ENCODE data around the gene BSND. TPM values are rescaled to one million over a fixed set of nuclear protein-coding genes. Genes with fewer than 3 reads are reported as not detected.
A peak's percentile ranks its signal among the peaks of the same experiment; 100 is the strongest.
"Not testable (repeated sequence)": the region's sequence is repeated elsewhere in the genome, so short reads cannot be mapped to it uniquely, and the experiment has no call there.

BSND gene
- total and polyA plus RNA-seq, 4 experiments from 2014 or later, result not detected

- peaks cover 9 to 10% of the 10 kb centered on the region in 2 donors for H3K27me3 Mint-ChIP-seq
Measured at GRCh38 chr1:55021942-55022546, 23.3 kb downstream of the BSND start.

GRCh38 chr1:55024163-55024562, 25.4 kb downstream of the BSND start:
- H3K9me3 ChIP-seq (ENCODE audit: control insufficient read depth in 1 of 2, low read length in 2 of 2); H3K4me3 Mint-ChIP-seq; H3K36me3 Mint-ChIP-seq; DNase-seq; H3K27me3 Mint-ChIP-seq; H3K27me3 ChIP-seq (ENCODE audit: insufficient read depth, low read length); H3K27ac Mint-ChIP-seq; H3K4me1 Mint-ChIP-seq; H3K27ac ChIP-seq (ENCODE audit: low read depth, low read length); H3K4me1 ChIP-seq (ENCODE audit: insufficient read depth, low read length); POLR2A ChIA-PET (ENCODE audit: partially characterized antibody); CTCF ChIA-PET (ENCODE audit: partially characterized antibody); H3K4me3 ChIP-seq (ENCODE audit: low read length in 2 of 2); H3K9me3 Mint-ChIP-seq; H3K36me3 ChIP-seq (ENCODE audit: insufficient read depth, low read length); intact Hi-C loops (cut with micrococcal nuclease): not testable (repeated sequence)

More at GRCh38 chr1:55021942-55022546, 23.3 kb downstream of the BSND start:
- H3K27me3 ChIP-seq (ENCODE audit: insufficient read depth, low read length), result no peaks in the 10 kb centered on the region
- no peak overlapping the region for H3K4me3 ChIP-seq (ENCODE audit: low read length in 2 of 2)
- no peak overlapping the region for H3K27ac ChIP-seq (ENCODE audit: low read depth, low read length)
- H3K36me3 Mint-ChIP-seq, result no peaks in the 10 kb centered on the region
- ChIA-PET CTCF (ENCODE audit: partially characterized antibody) (interaction anchor here (0.8 to 2.7 kb wide), 7 partner anchors 9 to 77 kb away, joined by 3 to 34 read pairs (median 6); no protein-coding TSS in a partner anchor), POLR2A (ENCODE audit: partially characterized antibody) (no interaction called here)
- no peak overlapping the region for H3K4me3 Mint-ChIP-seq
- H3K4me1 Mint-ChIP-seq, result peaks cover 0 to 3% (median 1%) of the 10 kb centered on the region in 4 donors
- no peaks in the 10 kb centered on the region for H3K36me3 ChIP-seq (ENCODE audit: insufficient read depth, low read length)
- H3K9me3 Mint-ChIP-seq, result no peaks in the 10 kb centered on the region
- intact Hi-C loops (cut with micrococcal nuclease), result loop anchor here (2.0 kb wide), 1 partner anchor 71 kb away; no protein-coding TSS in a partner anchor
- no peak overlapping the region for H3K27ac Mint-ChIP-seq
- peak; percentile 28 to 53 (median 41) for DNase-seq
- no peaks in the 10 kb centered on the region for H3K4me1 ChIP-seq (ENCODE audit: insufficient read depth, low read length)
- no peaks in the 10 kb centered on the region for H3K9me3 ChIP-seq (ENCODE audit: control insufficient read depth in 1 of 2, low read length in 2 of 2)

- CTCF ChIA-PET (ENCODE audit: partially characterized antibody); H3K4me3 ChIP-seq (ENCODE audit: low read length in 2 of 2); H3K36me3 Mint-ChIP-seq; intact Hi-C loops (cut with micrococcal nuclease); H3K9me3 Mint-ChIP-seq; H3K4me1 Mint-ChIP-seq; H3K9me3 ChIP-seq (ENCODE audit: control insufficient read depth in 1 of 2, low read length in 2 of 2); H3K36me3 ChIP-seq (ENCODE audit: insufficient read depth, low read length); H3K27ac Mint-ChIP-seq; H3K27me3 ChIP-seq (ENCODE audit: insufficient read depth, low read length); H3K4me3 Mint-ChIP-seq; DNase-seq; H3K4me1 ChIP-seq (ENCODE audit: insufficient read depth, low read length); H3K27me3 Mint-ChIP-seq; POLR2A ChIA-PET (ENCODE audit: partially characterized antibody); H3K27ac ChIP-seq (ENCODE audit: low read depth, low read length): not testable (repeated sequence)
Measured at GRCh38 chr1:55026682-55027081, 27.9 kb downstream of the BSND start.

GRCh38 chr1:55031098-55031497, 32.4 kb downstream of the BSND start:
- H3K4me3 Mint-ChIP-seq; POLR2A ChIA-PET (ENCODE audit: partially characterized antibody); H3K36me3 Mint-ChIP-seq; H3K9me3 Mint-ChIP-seq; CTCF ChIA-PET (ENCODE audit: partially characterized antibody); H3K4me3 ChIP-seq (ENCODE audit: low read length in 2 of 2); H3K36me3 ChIP-seq (ENCODE audit: insufficient read depth, low read length); H3K9me3 ChIP-seq (ENCODE audit: control insufficient read depth in 1 of 2, low read length in 2 of 2); H3K4me1 Mint-ChIP-seq; H3K4me1 ChIP-seq (ENCODE audit: insufficient read depth, low read length); DNase-seq; H3K27me3 ChIP-seq (ENCODE audit: insufficient read depth, low read length); H3K27ac ChIP-seq (ENCODE audit: low read depth, low read length); H3K27ac Mint-ChIP-seq; intact Hi-C loops (cut with micrococcal nuclease): not testable (repeated sequence)
- peaks cover 14 to 25% of the 10 kb centered on the region in 2 donors for H3K27me3 Mint-ChIP-seq

GRCh38 chr1:55033265-55033614, 34.5 kb downstream of the BSND start:
- H3K36me3 ChIP-seq (ENCODE audit: insufficient read depth, low read length), result no peaks in the 10 kb centered on the region
- intact Hi-C loops (cut with micrococcal nuclease), result no loop called here
- ChIA-PET POLR2A (ENCODE audit: partially characterized antibody) (no interaction called here), CTCF (ENCODE audit: partially characterized antibody) (interaction anchor here (0.8 kb wide), 1 partner anchor 11 kb away, joined by 3 read pairs; no protein-coding TSS in a partner anchor)
- H3K9me3 ChIP-seq (ENCODE audit: control insufficient read depth in 1 of 2, low read length in 2 of 2), result no peaks in the 10 kb centered on the region
- no peak overlapping the region for H3K27ac ChIP-seq (ENCODE audit: low read depth, low read length)
- peaks cover 28 to 33% of the 10 kb centered on the region in 2 donors for H3K27me3 Mint-ChIP-seq
- DNase-seq, result no peak
- H3K4me3 ChIP-seq (ENCODE audit: low read length in 2 of 2), result no peak overlapping the region
- no peaks in the 10 kb centered on the region for H3K27me3 ChIP-seq (ENCODE audit: insufficient read depth, low read length)
- no peaks in the 10 kb centered on the region for H3K4me1 Mint-ChIP-seq
- H3K4me3 Mint-ChIP-seq, result no peak overlapping the region
- no peak overlapping the region for H3K27ac Mint-ChIP-seq
- H3K9me3 Mint-ChIP-seq, result no peaks in the 10 kb centered on the region
- no peaks in the 10 kb centered on the region for H3K36me3 Mint-ChIP-seq
- H3K4me1 ChIP-seq (ENCODE audit: insufficient read depth, low read length), result no peaks in the 10 kb centered on the region

GRCh38 chr1:55034476-55035133, 35.9 kb downstream of the BSND start:
- H3K27me3 Mint-ChIP-seq, result peaks cover 35 to 41% of the 10 kb centered on the region in 2 donors
- ChIA-PET POLR2A (ENCODE audit: partially characterized antibody) (no interaction called here), CTCF (ENCODE audit: partially characterized antibody) (no interaction called here)
- no peaks in the 10 kb centered on the region for H3K9me3 Mint-ChIP-seq
- Histone ChIP-seq H3K27me3 (ENCODE audit: insufficient read depth, low read length) (no peaks in the 10 kb centered on the region), H3K27ac (ENCODE audit: low read depth, low read length) (no peak overlapping the region), H3K4me3 (ENCODE audit: low read length in 2 of 2) (no peak overlapping the region), H3K36me3 (ENCODE audit: insufficient read depth, low read length) (no peaks in the 10 kb centered on the region), H3K9me3 (ENCODE audit: control insufficient read depth in 1 of 2, low read length in 2 of 2) (no peaks in the 10 kb centered on the region), H3K4me1 (ENCODE audit: insufficient read depth, low read length) (no peaks in the 10 kb centered on the region)
- peaks cover 0 to 7% (median 0%) of the 10 kb centered on the region in 4 donors for H3K4me1 Mint-ChIP-seq
- H3K27ac Mint-ChIP-seq, result no peak overlapping the region
- intact Hi-C loops (cut with micrococcal nuclease), result no loop called here
- H3K4me3 Mint-ChIP-seq, result no peak overlapping the region
- H3K36me3 Mint-ChIP-seq, result no peaks in the 10 kb centered on the region
- no peak for DNase-seq

- POLR2A ChIA-PET (ENCODE audit: partially characterized antibody), result no interaction called here
- Mint-ChIP-seq H3K36me3 (no peaks in the 10 kb centered on the region), H3K27ac (no peak overlapping the region), H3K27me3 (peaks cover 37 to 46% of the 10 kb centered on the region in 2 donors), H3K4me3 (no peak overlapping the region), H3K9me3 (no peaks in the 10 kb centered on the region), H3K4me1 (peaks cover 0 to 13% (median under 1%) of the 10 kb centered on the region in 4 donors)
- Histone ChIP-seq H3K4me3 (ENCODE audit: low read length in 2 of 2) (no peak overlapping the region), H3K4me1 (ENCODE audit: insufficient read depth, low read length) (no peaks in the 10 kb centered on the region), H3K36me3 (ENCODE audit: insufficient read depth, low read length) (no peaks in the 10 kb centered on the region), H3K9me3 (ENCODE audit: control insufficient read depth in 1 of 2, low read length in 2 of 2) (no peaks in the 10 kb centered on the region), H3K27ac (ENCODE audit: low read depth, low read length) (no peak overlapping the region), H3K27me3 (ENCODE audit: insufficient read depth, low read length) (no peaks in the 10 kb centered on the region)
- no peak for DNase-seq
- intact Hi-C loops (cut with micrococcal nuclease), result no loop called here
- CTCF ChIA-PET (ENCODE audit: partially characterized antibody), result interaction anchor here (1.4 kb wide), 1 partner anchor 91 kb away, joined by 3 read pairs; no protein-coding TSS in a partner anchor
Measured at GRCh38 chr1:55035904-55036303, 37.2 kb downstream of the BSND start.

Measured in CD4-positive, alpha-beta memory T cell (primary cell).